Left lung (tissue), 10 donors: Measurements from ENCODE around the gene TPK1. TPM values are rescaled to one million over a fixed set of nuclear protein-coding genes. Genes with fewer than 3 reads are reported as not detected.
A peak's percentile ranks its signal among the peaks of the same experiment; 100 is the strongest.

Experiments
- ATAC-seq: fragments of 200-7000 bp; cut with Tn5 transposase; one replicate; pipeline ENCODE4 v1.9.1; 2020; ENCODE audit warnings: moderate library complexity
- DNase-seq, 4 donors: peaks; one replicate each; pipeline ENCODE4 v3.0.0-alpha.2; 2013 to 2020
- H3K27ac ChIP-seq, 2 donors: fragments of 200-600 bp; sonication (generic) in 1 of 2; one replicate each; pipeline versions ENCODE4 v1.5.0 to v1.8.0; 2020 to 2021
- H3K27me3 ChIP-seq, 2 donors: fragments of 200-600 bp; sonication (generic) in 1 of 2; one replicate each; pipeline versions ENCODE4 v1.5.0 to v1.8.0; 2020 to 2021
- H3K36me3 ChIP-seq, 2 donors: fragments of 200-600 bp; sonication (generic) in 1 of 2; one replicate each; pipeline versions ENCODE4 v1.5.0 to v1.8.0; 2020 to 2021
- H3K4me1 ChIP-seq, 2 donors: fragments of 200-600 bp; one replicate each; pipeline ENCODE4 v1.8.0; 2021
- H3K4me3 ChIP-seq, 2 donors: fragments of 200-600 bp; sonication (generic) in 1 of 2; one replicate each; pipeline versions ENCODE4 v1.5.0 to v1.8.0; 2020 to 2021; ENCODE audit warnings: mild to moderate bottlenecking in 1 of 2
- H3K9me3 ChIP-seq, 2 donors: fragments of 200-600 bp; sonication (generic) in 1 of 2; one replicate each; pipeline versions ENCODE4 v1.5.0 to v1.8.0; 2020 to 2021
- intact Hi-C, 2 donors: fragments of 100-400 bp; cut with DNase I; formaldehyde crosslinking; loops; one replicate each; pipeline versions ENCODE4 v1.11.2 to v1.14.2; 2022
- polyA plus RNA-seq, 6 donors: library from polyadenylated mRNA; unstranded; fragments of 120-200 nt; gene quantifications; one replicate each; pipeline ENCODE4 v1.2.1, GENCODE V29; 2013; ENCODE audit not compliant: insufficient read length in 6 of 6
- total RNA-seq, 2 donors: library from RNA; stranded (reverse); fragmentation: NEBNext Ultra II Directional; extraction: Animal tissue kit (Norgen Biotek cat#: 25700); gene quantifications; one replicate each; pipeline ENCODE4 v1.2.1, GENCODE V29; 2021
- TF ChIP-seq, protein P1 (sequence below), 2 donors: fragments of 200-600 bp; sonication (generic) in 1 of 2; IDR thresholded peaks; one replicate each; pipeline versions ENCODE4 v1.5.0 to v1.8.0; 2021; ENCODE audit warnings: antibody characterized with exemption in 2 of 2
- donor health status: DM: no; HTN: yes; CAD: no.
- donor health status: DM: no; HTN: no; CAD: no.

TPK1 gene
- total and polyA plus RNA-seq, 8 donors: 4.1 to 15.5 (median 4.8) TPM

DNA sequence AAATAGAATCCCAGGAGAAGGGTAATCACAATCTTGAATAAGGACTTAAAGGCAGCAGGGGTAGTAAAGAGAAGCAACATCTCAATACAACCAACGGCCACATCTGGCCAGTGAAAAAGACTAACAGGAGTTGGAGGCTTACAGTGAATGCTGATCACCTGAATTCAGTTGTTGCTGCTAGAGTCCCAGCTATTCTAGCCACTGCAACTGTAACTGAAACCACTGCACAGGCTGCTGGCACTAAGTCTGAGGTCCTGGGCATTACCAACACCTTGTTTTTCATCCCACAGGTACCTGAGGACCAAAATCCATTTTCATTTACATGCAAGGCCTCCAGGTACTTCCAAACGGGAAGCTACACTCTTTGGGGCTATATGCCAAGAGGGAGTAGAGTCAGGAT is 44.4 kb downstream of the TPK1 start:
- intact Hi-C loops: no loop called here
- ATAC-seq (no peak), DNase-seq (no peak)

DNA sequence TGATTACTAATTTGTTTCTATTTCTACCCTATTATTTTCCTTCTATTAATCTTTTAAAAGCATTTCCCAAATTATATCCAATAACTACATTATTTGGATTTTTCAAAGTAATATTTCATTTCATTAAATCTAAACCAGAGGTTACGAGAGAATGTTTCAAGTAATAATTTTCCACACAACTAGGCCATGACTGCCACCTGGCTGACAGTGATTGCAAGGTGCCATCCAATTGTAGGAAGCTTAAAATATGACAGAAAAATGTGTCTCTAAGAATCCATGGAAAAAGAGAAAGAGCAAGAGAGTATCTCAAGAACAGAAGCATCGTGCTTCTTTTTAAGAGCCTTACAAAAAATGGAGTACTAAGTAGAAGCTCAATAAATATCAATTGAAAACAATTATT is 48.7 kb downstream of the TPK1 start:
- H3K27me3 ChIP-seq: no peaks in the 10 kb centered on the region
- no peak overlapping the region for H3K27ac ChIP-seq
- TF ChIP-seq, protein P1, sequence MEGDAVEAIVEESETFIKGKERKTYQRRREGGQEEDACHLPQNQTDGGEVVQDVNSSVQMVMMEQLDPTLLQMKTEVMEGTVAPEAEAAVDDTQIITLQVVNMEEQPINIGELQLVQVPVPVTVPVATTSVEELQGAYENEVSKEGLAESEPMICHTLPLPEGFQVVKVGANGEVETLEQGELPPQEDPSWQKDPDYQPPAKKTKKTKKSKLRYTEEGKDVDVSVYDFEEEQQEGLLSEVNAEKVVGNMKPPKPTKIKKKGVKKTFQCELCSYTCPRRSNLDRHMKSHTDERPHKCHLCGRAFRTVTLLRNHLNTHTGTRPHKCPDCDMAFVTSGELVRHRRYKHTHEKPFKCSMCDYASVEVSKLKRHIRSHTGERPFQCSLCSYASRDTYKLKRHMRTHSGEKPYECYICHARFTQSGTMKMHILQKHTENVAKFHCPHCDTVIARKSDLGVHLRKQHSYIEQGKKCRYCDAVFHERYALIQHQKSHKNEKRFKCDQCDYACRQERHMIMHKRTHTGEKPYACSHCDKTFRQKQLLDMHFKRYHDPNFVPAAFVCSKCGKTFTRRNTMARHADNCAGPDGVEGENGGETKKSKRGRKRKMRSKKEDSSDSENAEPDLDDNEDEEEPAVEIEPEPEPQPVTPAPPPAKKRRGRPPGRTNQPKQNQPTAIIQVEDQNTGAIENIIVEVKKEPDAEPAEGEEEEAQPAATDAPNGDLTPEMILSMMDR (IDR thresholded peaks at IDR 0.05): no peak
- DNase-seq: no peak
- no peaks in the 10 kb centered on the region for H3K36me3 ChIP-seq
- H3K4me1 ChIP-seq: no peaks in the 10 kb centered on the region
- intact Hi-C loops: no loop called here
- H3K9me3 ChIP-seq: no peaks in the 10 kb centered on the region
- H3K4me3 ChIP-seq: no peak overlapping the region
- no peak for ATAC-seq

More for the DNA sequence above, 44.4 kb downstream of the TPK1 start:
- H3K36me3 ChIP-seq: peaks cover 0 to under 1% of the 10 kb centered on the region in 2 donors
- H3K27me3 ChIP-seq: no peaks in the 10 kb centered on the region
- TF ChIP-seq, protein P1 (IDR thresholded peaks at IDR 0.05): no peak
- H3K9me3 ChIP-seq: no peaks in the 10 kb centered on the region
- H3K4me3 ChIP-seq: no peak overlapping the region
- H3K4me1 ChIP-seq: no peaks in the 10 kb centered on the region
- no peak overlapping the region for H3K27ac ChIP-seq

DNA sequence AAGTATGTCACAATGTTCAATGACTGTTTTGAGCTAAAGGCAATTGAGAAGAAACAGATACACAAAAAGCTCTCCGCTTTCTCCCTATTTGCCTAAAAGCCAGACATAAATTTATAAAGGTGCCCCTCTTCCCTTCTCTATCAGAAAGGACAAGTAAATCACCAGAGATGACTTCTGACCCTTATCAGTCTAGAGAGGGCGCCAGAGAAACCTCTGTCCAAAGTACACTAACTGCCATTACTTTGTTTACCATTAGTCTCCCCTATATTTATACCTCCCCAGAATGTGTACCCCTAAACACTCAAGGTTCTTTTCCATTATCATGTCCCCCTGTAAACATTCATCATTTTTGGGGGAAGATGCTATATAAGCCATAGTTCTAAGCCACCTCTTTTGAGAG is 49.3 kb downstream of the TPK1 start:
- Histone ChIP-seq H3K4me3 (no peak overlapping the region), H3K27me3 (no peaks in the 10 kb centered on the region), H3K4me1 (no peaks in the 10 kb centered on the region), H3K9me3 (no peaks in the 10 kb centered on the region), H3K36me3 (no peaks in the 10 kb centered on the region), H3K27ac (no peak overlapping the region)
- DNase-seq: no peak
- TF ChIP-seq, protein P1 (IDR thresholded peaks at IDR 0.05): no peak
- intact Hi-C loops: no loop called here
- ATAC-seq: no peak

DNA sequence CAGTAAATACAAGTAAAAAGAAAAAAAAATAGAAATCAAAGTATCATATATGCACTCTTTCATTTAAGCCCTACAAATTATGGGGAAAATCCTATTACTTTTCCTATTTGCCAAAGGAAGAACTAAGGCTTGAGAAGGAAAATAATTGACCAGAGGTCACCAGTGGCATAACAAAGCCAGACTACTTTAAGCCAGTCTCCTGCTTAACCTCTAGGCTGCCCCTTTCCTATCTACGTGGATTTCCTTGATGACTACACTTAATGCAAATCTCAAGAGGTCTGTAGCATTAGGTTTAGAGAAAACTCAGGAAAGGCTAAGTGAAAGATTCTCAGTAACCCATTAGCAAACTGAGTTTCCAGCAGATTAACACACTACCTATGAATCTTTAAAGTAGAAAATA is 49.8 kb downstream of the TPK1 start:
- ATAC-seq (peak; percentile 42), DNase-seq (no peak)
- Histone ChIP-seq H3K4me3 (no peak overlapping the region), H3K36me3 (no peaks in the 10 kb centered on the region), H3K27me3 (no peaks in the 10 kb centered on the region), H3K9me3 (no peaks in the 10 kb centered on the region), H3K27ac (no peak overlapping the region), H3K4me1 (no peaks in the 10 kb centered on the region)
- TF ChIP-seq, protein P1 (IDR thresholded peaks at IDR 0.05): no peak
- intact Hi-C loops: no loop called here

DNA sequence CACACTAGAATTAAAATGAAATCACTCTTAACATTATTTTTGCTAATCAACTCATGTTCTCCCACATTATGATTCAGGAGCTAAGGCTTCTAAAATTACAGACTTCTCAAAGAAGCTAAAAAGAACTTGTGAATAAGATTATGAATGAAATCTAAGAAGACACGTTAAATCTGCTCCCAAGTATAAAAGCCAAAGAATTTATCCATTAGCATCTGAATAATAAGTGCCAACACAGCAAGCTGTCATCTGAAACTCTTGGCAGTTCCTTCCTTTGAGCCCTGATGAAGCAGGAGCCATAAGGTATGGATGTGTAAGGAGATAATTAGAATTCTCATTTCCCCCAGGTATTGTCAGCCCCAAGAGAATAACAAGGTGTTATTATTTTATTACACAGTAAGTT is 50.3 kb downstream of the TPK1 start:
- intact Hi-C loops: no loop called here
- DNase-seq (no peak), ATAC-seq (no peak)
- TF ChIP-seq, protein P1 (IDR thresholded peaks at IDR 0.05): no peak
- no peak overlapping the region for H3K27ac ChIP-seq
- no peaks in the 10 kb centered on the region for H3K4me1 ChIP-seq
- H3K36me3 ChIP-seq: no peaks in the 10 kb centered on the region
- no peaks in the 10 kb centered on the region for H3K27me3 ChIP-seq
- H3K4me3 ChIP-seq: no peak overlapping the region
- no peaks in the 10 kb centered on the region for H3K9me3 ChIP-seq
